ENCODE measurements around the gene TNNT1.

DNA sequence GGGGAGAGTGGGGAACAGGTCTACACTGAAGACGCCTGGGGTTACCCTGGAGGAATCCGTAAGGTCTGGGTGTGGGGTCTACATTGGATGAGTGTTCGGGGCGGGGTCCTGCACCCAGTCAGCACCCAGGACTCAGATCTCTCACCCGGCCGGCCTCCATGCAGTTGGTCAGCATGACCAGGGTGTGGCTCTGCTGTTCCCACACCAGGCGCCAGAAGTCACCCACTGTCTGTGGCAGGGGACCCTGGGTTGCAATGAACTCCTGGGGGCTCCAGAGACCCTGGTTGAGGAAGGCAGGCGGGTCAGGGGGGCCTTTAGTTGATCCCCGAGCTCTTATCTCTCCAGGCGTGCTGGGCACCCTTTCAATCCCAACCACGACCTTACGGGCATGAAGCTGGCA lies 37.1 kb upstream of the TNNT1 start:
- TF ChIP-seq, protein P1, sequence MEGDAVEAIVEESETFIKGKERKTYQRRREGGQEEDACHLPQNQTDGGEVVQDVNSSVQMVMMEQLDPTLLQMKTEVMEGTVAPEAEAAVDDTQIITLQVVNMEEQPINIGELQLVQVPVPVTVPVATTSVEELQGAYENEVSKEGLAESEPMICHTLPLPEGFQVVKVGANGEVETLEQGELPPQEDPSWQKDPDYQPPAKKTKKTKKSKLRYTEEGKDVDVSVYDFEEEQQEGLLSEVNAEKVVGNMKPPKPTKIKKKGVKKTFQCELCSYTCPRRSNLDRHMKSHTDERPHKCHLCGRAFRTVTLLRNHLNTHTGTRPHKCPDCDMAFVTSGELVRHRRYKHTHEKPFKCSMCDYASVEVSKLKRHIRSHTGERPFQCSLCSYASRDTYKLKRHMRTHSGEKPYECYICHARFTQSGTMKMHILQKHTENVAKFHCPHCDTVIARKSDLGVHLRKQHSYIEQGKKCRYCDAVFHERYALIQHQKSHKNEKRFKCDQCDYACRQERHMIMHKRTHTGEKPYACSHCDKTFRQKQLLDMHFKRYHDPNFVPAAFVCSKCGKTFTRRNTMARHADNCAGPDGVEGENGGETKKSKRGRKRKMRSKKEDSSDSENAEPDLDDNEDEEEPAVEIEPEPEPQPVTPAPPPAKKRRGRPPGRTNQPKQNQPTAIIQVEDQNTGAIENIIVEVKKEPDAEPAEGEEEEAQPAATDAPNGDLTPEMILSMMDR (conservative IDR thresholded peaks at IDR 0.05): no peak
- TF ChIP-seq EZH2 (IDR thresholded peaks at IDR 0.05; ENCODE audit: low read depth): no peak
